ENCODE results near the gene NCOA4.

DNA sequence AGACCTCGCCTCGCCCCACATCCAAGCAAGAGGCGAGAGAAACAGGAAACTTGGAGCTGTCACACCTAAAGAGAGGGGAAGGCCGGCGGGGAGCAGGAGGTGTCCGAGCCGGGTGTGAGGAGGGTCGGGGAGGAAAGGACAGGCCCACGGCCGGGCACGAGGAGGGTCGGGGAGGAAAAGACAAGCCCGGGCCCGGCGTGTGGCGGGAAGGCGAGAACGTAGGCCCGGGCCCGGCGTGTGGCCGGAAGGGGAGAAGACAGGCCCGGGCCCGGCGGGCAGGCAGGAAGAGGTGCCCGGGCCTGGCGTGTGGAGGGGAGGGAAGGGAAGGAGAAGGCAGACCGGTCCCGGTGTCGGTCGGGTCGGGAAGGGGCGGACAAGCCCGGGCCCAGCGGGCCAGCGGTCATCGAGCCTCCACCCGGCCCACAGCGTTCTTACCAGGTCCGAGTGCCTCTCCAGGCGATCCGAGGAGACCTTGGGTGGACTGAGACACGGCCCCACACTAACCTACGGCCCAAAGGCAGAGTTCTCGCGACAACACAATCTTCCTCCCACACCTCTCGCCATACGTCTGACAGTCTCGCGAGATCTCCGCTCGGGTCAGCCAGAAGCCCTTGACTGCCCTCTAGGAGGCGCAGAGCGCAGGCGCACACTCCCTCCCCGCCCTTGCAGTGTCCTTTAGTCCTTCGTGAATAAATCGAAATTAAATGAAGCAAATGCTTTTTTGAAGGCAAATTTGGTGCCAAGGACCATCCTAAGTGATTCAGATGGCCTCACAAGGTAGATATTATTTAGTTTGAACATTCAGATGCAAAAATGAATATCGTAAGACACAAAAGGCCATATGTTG lies at the start of gene NCOA4:
- TF ChIP-seq POLR2AphosphoS5 (IDR thresholded peaks at IDR 0.05; ENCODE audit: low read depth, low read length) (peak; percentile 96), SIN3A (IDR thresholded peaks at IDR 0.05; ENCODE audit: borderline replicate concordance, insufficient read depth, low read length) (peak; percentile 91; the same call in 1 of the 2 replicates)
- TF ChIP-seq, protein P1, sequence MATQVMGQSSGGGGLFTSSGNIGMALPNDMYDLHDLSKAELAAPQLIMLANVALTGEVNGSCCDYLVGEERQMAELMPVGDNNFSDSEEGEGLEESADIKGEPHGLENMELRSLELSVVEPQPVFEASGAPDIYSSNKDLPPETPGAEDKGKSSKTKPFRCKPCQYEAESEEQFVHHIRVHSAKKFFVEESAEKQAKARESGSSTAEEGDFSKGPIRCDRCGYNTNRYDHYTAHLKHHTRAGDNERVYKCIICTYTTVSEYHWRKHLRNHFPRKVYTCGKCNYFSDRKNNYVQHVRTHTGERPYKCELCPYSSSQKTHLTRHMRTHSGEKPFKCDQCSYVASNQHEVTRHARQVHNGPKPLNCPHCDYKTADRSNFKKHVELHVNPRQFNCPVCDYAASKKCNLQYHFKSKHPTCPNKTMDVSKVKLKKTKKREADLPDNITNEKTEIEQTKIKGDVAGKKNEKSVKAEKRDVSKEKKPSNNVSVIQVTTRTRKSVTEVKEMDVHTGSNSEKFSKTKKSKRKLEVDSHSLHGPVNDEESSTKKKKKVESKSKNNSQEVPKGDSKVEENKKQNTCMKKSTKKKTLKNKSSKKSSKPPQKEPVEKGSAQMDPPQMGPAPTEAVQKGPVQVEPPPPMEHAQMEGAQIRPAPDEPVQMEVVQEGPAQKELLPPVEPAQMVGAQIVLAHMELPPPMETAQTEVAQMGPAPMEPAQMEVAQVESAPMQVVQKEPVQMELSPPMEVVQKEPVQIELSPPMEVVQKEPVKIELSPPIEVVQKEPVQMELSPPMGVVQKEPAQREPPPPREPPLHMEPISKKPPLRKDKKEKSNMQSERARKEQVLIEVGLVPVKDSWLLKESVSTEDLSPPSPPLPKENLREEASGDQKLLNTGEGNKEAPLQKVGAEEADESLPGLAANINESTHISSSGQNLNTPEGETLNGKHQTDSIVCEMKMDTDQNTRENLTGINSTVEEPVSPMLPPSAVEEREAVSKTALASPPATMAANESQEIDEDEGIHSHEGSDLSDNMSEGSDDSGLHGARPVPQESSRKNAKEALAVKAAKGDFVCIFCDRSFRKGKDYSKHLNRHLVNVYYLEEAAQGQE (IDR thresholded peaks at IDR 0.05; ENCODE audit: insufficient read depth in 1 of 2, low read depth in 2 of 2, low read length in 2 of 2), result no peak
